ENCODE results near the gene PEPD. TPM values are rescaled to one million over a fixed set of nuclear protein-coding genes. Genes with fewer than 3 reads are reported as not detected.

PEPD gene
- total RNA-seq, 1 donor from 2014 or later = 30.0 TPM

DNA sequence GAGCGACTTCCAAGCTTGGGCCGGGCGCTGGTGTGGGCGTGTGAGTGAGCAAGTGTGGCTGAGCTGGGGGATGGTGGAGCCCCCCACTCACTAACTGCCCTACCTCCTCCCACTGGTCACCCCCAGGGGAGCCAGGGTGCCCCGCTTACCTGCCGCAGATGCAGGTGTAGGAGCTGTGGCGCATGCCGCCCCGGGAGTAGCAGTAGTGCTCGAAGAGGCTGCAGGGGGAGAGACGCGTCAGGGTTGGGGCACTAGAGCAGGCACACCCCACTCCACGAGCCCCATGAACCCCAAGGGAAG, 108.2 kb downstream of the PEPD start:
- Histone ChIP-seq H3K9me3 (replicated peaks) (no peaks in the 10 kb centered on the region), H3K4me3 (no peak overlapping the region), H3K27ac (replicated peaks) (no peak overlapping the region), H3K27me3 (ENCODE audit: low read depth) (no peaks in the 10 kb centered on the region), H3K4me1 (peaks cover 5% of the 10 kb centered on the region), H3K36me3 (peaks cover 10% of the 10 kb centered on the region)
- intact Hi-C loops (cut with micrococcal nuclease) = no loop called here
- TF ChIP-seq, protein P1, sequence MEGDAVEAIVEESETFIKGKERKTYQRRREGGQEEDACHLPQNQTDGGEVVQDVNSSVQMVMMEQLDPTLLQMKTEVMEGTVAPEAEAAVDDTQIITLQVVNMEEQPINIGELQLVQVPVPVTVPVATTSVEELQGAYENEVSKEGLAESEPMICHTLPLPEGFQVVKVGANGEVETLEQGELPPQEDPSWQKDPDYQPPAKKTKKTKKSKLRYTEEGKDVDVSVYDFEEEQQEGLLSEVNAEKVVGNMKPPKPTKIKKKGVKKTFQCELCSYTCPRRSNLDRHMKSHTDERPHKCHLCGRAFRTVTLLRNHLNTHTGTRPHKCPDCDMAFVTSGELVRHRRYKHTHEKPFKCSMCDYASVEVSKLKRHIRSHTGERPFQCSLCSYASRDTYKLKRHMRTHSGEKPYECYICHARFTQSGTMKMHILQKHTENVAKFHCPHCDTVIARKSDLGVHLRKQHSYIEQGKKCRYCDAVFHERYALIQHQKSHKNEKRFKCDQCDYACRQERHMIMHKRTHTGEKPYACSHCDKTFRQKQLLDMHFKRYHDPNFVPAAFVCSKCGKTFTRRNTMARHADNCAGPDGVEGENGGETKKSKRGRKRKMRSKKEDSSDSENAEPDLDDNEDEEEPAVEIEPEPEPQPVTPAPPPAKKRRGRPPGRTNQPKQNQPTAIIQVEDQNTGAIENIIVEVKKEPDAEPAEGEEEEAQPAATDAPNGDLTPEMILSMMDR (IDR thresholded peaks at IDR 0.05; ENCODE audit: borderline replicate concordance) = no peak
- DNase-seq = no peak

DNA sequence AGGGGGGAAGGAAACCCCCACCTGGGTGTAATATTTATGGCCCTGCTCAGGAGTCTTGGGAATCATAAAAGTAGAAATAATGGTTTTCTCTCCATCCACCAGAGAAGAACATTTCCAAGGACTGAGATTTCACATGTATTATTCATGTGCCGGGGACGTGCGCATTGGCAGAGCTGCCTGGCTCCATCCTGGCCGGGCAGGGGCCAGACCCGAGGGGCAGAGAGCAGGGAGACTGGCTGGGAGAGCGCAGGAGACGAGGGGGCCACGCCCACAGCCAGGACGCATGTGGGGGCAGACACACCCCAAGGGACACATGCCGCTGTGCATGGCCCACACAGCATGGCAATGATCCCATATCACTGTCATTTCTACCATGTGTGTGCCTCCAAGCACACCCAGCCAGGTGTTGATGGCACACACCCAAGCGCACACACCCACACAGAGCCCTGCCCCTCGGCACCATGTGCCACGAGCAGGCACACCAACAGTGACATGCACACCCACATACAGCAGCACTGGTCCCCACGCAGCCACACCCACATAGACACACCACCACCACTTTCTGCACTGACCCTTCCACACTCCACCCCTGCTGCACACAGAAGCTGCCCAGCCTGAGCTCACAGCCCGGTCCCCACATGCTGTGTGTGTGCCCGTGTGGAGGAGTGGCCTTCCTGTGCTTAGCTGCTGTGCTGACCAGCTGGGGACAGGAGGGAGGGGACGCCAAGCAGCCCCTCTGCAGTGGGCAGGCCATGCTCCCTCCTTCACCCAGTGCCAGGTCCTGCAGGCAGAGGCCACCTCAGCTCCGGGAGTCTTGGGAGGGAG, 108.8 kb downstream of the PEPD start:
- Histone ChIP-seq H3K4me3 (no peak overlapping the region), H3K27me3 (ENCODE audit: low read depth) (no peaks in the 10 kb centered on the region), H3K36me3 (peaks cover 10% of the 10 kb centered on the region), H3K27ac (replicated peaks) (no peak overlapping the region), H3K9me3 (replicated peaks) (no peaks in the 10 kb centered on the region), H3K4me1 (peaks cover 5% of the 10 kb centered on the region)
- no peak for DNase-seq
- TF ChIP-seq, protein P1 (IDR thresholded peaks at IDR 0.05; ENCODE audit: borderline replicate concordance) = no peak
- intact Hi-C loops (cut with micrococcal nuclease) = no loop called here

DNA sequence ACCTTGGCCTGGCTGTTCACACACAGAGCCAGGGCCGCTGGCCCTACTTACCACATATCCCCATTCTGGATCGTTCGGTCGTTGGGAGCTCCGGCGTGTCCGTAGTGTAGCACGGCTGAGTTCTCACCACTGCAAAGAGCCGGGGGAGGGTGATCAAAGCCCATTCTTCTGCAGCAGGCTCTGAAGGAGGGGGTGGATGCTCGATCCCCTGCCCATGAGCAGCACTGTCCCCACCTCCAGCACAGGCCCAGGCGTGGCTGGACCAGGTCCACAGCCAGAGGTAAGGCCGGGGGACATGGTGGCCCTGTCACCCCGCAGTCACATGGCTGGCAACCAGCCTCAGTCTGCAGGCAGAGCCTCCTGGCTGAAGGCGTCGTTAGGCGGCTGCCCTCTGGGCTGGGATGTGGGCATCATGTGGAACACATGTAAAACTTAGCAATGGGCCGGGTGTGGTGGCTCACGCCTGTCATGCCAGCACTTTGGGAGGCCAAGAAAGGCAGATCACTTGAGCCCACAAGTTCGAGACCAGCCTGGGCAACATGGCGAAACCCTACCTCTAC, 109.9 kb downstream of the PEPD start:
- H3K36me3 ChIP-seq = peaks cover 10% of the 10 kb centered on the region
- no peak for DNase-seq
- intact Hi-C loops (cut with micrococcal nuclease) = no loop called here
- no peaks in the 10 kb centered on the region for H3K9me3 ChIP-seq (replicated peaks)
- H3K27ac ChIP-seq (replicated peaks) = no peak overlapping the region
- H3K4me1 ChIP-seq = peaks cover 5% of the 10 kb centered on the region
- H3K4me3 ChIP-seq = no peak overlapping the region
- no peaks in the 10 kb centered on the region for H3K27me3 ChIP-seq (ENCODE audit: low read depth)
- TF ChIP-seq, protein P1 (IDR thresholded peaks at IDR 0.05; ENCODE audit: borderline replicate concordance) = no peak

DNA sequence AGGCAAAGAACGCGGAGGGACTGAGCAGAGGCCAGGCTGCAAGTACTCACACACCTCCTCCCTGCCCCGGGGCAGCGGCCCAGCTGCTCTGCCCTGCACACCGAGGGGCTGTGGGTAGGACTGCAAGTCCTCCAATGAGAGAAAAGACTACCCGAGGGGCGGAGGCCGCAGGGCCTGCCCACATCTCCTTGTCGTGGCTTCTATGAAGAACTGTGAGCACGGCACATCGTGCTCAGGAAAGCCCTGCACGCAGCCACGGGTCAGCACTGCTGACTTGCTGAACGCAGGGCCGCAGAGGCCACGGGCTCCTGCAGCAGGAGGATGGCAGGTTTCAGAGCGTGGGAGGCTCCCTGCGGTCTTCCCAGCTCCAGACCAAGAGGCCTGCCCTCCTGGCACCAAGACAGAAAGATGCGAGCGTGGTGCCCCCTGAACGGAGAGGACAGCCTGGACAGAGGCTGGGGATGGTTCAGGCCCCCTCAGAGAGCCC, 110.6 kb downstream of the PEPD start:
- Histone ChIP-seq H3K9me3 (replicated peaks) (no peaks in the 10 kb centered on the region), H3K27me3 (ENCODE audit: low read depth) (no peaks in the 10 kb centered on the region), H3K4me1 (peaks cover 8% of the 10 kb centered on the region), H3K4me3 (no peak overlapping the region), H3K27ac (replicated peaks) (no peak overlapping the region), H3K36me3 (peaks cover 10% of the 10 kb centered on the region)
- no peak for DNase-seq
- TF ChIP-seq, protein P1 (IDR thresholded peaks at IDR 0.05; ENCODE audit: borderline replicate concordance) = no peak
- intact Hi-C loops (cut with micrococcal nuclease) = no loop called here

DNA sequence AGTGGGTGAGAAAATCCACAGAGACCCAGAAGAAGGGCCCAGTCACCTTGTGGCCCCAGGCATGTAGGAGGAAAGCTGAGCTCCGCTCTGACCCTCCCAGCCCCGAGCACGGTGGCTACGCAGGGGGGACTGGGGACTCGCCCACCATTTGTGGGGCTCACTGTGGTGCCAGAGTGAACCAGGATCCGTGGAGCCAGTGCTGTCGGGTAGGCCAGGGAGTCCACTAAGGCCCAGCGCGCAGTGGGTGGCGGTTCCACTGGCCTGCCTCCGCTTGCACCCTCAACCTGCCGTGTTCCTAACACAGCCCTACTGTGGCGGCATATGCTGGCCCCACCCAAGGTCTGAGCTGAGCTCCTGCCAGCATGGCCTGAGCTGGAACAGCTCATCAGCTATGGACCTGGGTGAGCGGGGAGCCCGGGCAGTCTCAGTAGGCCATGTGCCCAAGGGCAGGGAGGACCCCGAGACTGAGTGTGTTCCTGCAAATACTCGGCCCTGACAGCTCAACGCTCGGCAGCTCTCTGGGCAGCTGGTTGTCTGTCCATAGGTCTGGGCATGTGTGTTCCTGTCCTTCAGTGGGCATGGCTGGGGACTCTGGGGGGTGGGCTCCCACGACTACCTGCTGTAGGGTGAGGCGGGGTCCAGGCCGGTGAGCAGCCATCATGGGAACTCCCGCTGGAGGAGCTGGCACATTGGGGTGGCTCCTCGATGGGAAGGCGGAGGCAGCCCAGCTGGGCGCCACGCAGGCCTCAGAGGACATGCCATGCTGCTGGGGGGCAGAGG, 111.5 kb downstream of the PEPD start:
- DNase-seq = no peak
- Histone ChIP-seq H3K27me3 (ENCODE audit: low read depth) (no peaks in the 10 kb centered on the region), H3K36me3 (peaks cover 10% of the 10 kb centered on the region), H3K9me3 (replicated peaks) (no peaks in the 10 kb centered on the region), H3K27ac (replicated peaks) (no peak overlapping the region), H3K4me1 (peaks cover 16% of the 10 kb centered on the region), H3K4me3 (no peak overlapping the region)
- TF ChIP-seq, protein P1 (IDR thresholded peaks at IDR 0.05; ENCODE audit: borderline replicate concordance) = no peak
- intact Hi-C loops (cut with micrococcal nuclease) = loop anchor here (5.0 kb wide), 1 partner anchor 173 kb away; no protein-coding TSS in a partner anchor

Measured in left ventricle myocardium inferior (tissue), 1 donor.